GM12873 (cell line): ENCODE data around the gene C1QA.

ENCODE experiments used
- CTCF ChIP-seq: IDR thresholded peaks from 2 replicates; pipeline ENCODE4 v1.5.1; 2012; ENCODE audit warnings: low read depth, mild to moderate bottlenecking, moderate library complexity, low read length, control low read depth; ENCODE audit not compliant: insufficient read depth; ENCODE audit errors: missing control alignments

C1QA gene, protein sequence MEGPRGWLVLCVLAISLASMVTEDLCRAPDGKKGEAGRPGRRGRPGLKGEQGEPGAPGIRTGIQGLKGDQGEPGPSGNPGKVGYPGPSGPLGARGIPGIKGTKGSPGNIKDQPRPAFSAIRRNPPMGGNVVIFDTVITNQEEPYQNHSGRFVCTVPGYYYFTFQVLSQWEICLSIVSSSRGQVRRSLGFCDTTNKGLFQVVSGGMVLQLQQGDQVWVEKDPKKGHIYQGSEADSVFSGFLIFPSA

DNA sequence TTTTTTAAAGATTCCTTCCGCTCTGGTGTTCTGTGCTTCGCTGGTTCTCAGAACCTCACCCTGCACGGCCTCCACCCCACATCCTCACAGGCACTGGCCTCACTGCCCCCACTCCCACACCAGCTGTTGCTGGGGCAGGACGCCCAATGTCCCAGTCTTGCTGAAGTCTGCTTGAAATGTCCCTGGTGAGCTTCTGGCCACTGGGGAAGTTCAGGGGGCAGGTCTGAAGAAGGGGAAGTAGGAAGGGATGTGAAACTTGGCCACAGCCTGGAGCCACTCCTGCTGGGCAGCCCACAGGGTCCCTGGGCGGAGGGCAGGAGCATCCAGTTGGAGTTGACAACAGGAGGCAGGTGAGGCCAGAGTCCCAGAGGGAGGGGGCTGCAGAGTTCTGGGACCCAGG lies at the start of gene C1QA:
C1QA (plus strand) TSS at position 276 of the 400 bp plus-strand sequence. CDS start 989 bp downstream, outside the sequence.
- no peak for TF ChIP-seq CTCF

DNA sequence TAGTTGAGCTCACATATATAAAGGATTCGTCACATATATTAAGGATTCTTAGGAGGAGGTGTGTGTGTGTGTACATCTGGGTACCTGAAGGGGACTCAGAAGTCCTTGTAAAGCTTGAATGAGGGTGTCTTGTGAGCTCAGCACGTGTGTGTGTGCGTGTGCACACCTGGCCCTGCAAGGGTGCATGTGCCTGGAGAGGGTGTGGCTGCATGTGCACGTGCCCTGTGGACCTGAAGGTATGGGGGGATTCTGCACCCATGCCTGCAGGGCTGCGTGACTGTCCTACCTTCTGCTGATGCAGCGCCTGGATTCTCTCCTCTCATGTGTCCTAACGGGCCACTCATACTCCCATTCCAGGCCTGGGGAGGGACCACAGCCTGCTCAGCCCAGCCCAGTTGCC lies 49.2 kb upstream of the C1QA start:
- TF ChIP-seq CTCF: no peak

DNA sequence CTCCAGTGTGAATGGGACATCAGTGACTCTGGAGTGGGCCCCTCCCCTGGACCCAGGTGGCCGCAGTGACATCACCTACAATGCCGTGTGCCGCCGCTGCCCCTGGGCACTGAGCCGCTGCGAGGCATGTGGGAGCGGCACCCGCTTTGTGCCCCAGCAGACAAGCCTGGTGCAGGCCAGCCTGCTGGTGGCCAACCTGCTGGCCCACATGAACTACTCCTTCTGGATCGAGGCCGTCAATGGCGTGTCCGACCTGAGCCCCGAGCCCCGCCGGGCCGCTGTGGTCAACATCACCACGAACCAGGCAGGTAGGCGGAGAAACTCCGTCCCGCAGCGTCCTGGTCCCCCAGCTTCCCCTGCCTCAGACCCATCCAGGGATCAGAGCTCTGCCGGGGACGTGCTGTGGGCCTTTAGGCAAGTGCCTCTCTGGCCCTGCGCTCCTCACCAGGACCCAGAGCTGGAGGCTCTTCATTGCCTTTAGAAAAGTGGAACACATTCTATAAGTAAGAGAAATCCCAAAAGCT lies 47.5 kb upstream of the C1QA start:
- no peak for TF ChIP-seq CTCF

GRCh38 chr1:22591576-22591975 lies 44.9 kb upstream of the C1QA start:
- TF ChIP-seq CTCF: no peak

DNA sequence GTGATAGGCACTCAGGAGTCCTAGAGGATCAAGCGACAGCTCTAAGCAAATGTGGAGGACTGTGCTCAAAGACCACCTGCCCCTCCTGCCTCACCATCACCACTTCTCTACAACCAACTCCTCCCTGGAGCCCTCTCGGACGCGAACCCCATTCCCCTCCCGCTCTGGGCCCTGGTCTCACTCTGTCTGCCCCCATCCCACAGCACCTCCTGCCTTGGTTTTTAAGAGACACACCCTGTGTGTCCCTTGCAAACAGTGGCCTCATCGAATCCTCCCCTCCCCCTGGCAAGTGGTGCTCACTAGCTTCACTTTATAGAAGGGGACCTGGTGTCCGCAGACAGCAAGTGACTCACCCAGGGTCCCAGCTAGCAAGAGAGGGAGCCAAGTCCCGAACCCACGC lies 44.4 kb upstream of the C1QA start:
- no peak for TF ChIP-seq CTCF

- TF ChIP-seq CTCF: no peak
These were observed 43.3 kb upstream of the C1QA start for GRCh38 chr1:22592919-22593790.

- no peak for TF ChIP-seq CTCF
These were observed 42.0 kb upstream of the C1QA start for GRCh38 chr1:22594396-22594795.
